Measurements from ENCODE around the gene MORC4.
A peak's percentile ranks its signal among the peaks of the same experiment; 100 is the strongest.

MORC4 gene

DNA sequence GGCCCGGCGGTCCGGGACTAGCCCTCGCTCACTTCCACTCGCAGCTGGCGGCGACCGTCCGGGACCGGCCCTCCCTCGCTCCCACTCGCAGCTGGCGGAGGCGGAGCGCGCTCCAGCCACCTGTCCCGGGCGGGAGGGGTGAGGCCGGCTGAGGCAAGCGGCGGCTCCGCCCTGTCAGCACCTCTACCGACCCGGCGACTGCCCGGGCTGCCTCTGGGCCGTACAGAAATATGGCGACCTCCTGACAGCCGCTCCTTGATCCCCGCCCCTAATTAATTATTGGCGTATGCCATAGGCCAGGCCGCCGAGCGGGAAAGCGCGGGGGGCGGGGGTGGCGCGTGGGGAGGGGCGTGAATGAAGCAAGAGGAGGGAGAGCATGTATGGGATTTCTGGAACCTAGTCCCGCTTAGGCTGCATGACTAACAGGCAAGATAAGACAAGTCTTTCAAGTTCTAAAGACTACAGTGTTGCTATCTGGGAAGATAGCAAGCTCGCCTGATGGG, at the start of gene MORC4:
MORC4 (minus strand) TSS at position 200 of the 503 bp plus-strand sequence. CDS start 243 bp downstream, outside the sequence.
- Histone ChIP-seq H3K4me2 (peak within 1 kb of the TSS; percentile 80), H3K9ac (peak within 1 kb of the TSS; percentile 76), H3K27ac (peak within 1 kb of the TSS; percentile 35; the same call in 1 of the 2 replicates)

GRCh38 chrX:107047622-107048021, 47.6 kb upstream of the MORC4 start:
- Histone ChIP-seq H3K27ac (no peak overlapping the region), H3K9me3 (peaks cover 6% of the 10 kb centered on the region), H3K4me1 (no peaks in the 10 kb centered on the region), H3K36me3 (no peaks in the 10 kb centered on the region), H3K9ac (no peak overlapping the region), H3K4me3 (no peak overlapping the region), H3K27me3 (peaks cover 66% of the 10 kb centered on the region), H4K20me1 (no peaks in the 10 kb centered on the region), H3K4me2 (no peak overlapping the region)
- no peak for TF ChIP-seq Cebpa-rat (IDR thresholded peaks at IDR 0.05)

More for the DNA sequence above, at the start of gene MORC4:
- Histone ChIP-seq H3K27me3 (peaks cover 63% of the 10 kb centered on the region), H3K9me3 (peaks cover 10% of the 10 kb centered on the region), H3K4me3 (peak within 1 kb of the TSS; percentile 74), H4K20me1 (peaks cover 5% of the 10 kb centered on the region; the same call in 1 of the 2 replicates), H3K4me1 (no peaks in the 10 kb centered on the region), H3K36me3 (no peaks in the 10 kb centered on the region)
- TF ChIP-seq Cebpa-rat (IDR thresholded peaks at IDR 0.05): no peak

DNA sequence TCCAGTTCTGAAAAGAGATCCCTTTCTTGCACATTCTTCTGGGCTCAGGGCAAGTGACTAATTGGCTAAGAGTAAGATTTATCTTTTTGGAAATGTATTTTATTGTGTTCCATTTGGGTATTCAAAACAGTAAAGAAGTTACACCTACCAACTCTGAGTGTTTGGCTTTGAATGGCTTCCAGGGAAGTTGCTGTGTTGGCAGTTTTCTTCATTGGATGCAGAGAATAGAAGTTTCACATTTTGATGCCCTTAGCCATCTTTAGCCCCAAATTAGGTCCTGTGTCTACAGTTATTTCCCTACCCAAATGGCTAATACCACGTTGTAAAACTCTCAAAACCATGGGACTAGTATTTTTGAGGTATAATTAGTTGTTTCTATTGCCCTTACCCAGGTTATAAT, 29.7 kb upstream of the MORC4 start:
- no peak for TF ChIP-seq Cebpa-rat (IDR thresholded peaks at IDR 0.05)
- H3K4me2 ChIP-seq: no peak overlapping the region
- no peaks in the 10 kb centered on the region for H4K20me1 ChIP-seq
- H3K36me3 ChIP-seq: no peaks in the 10 kb centered on the region
- no peak overlapping the region for H3K27ac ChIP-seq
- peaks cover 69% of the 10 kb centered on the region for H3K27me3 ChIP-seq
- H3K9me3 ChIP-seq: no peaks in the 10 kb centered on the region
- no peak overlapping the region for H3K4me3 ChIP-seq
- no peak overlapping the region for H3K9ac ChIP-seq
- H3K4me1 ChIP-seq: no peaks in the 10 kb centered on the region

DNA sequence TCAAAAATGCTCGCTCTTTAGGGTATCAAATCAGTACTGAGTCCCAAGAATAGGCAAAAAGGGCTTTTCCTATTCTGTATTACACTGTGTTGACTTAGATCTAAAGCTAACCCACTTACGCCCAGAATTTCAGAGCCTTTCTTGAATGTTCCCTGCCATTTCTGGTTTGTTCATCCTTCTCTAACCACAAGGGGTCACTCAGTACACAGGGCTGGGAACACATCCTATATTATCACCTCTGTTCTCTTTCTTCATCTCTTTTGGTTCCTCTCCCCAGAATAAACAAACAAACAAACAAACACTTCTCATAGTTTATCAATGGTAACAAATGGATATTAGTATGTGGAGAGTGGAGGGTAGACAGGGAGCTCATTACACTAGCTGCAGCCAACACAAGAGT, 25.5 kb upstream of the MORC4 start:
- Histone ChIP-seq H3K27me3 (peaks cover 70% of the 10 kb centered on the region), H3K4me3 (no peak overlapping the region), H3K27ac (no peak overlapping the region), H3K4me1 (no peaks in the 10 kb centered on the region), H3K4me2 (no peak overlapping the region), H3K9ac (no peak overlapping the region), H3K9me3 (no peaks in the 10 kb centered on the region), H4K20me1 (no peaks in the 10 kb centered on the region), H3K36me3 (no peaks in the 10 kb centered on the region)
- no peak for TF ChIP-seq Cebpa-rat (IDR thresholded peaks at IDR 0.05)

- Histone ChIP-seq H3K36me3 (no peaks in the 10 kb centered on the region), H3K4me3 (no peak overlapping the region), H3K9ac (no peak overlapping the region), H3K27ac (no peak overlapping the region), H3K4me1 (no peaks in the 10 kb centered on the region), H4K20me1 (no peaks in the 10 kb centered on the region), H3K9me3 (no peaks in the 10 kb centered on the region), H3K4me2 (no peak overlapping the region), H3K27me3 (peaks cover 70% of the 10 kb centered on the region)
- TF ChIP-seq Cebpa-rat (IDR thresholded peaks at IDR 0.05): no peak
Observed at GRCh38 chrX:107014936-107015335, 14.9 kb upstream of the MORC4 start.

GRCh38 chrX:107008034-107008433, 8.0 kb upstream of the MORC4 start:
- TF ChIP-seq Cebpa-rat (IDR thresholded peaks at IDR 0.05): no peak
- no peaks in the 10 kb centered on the region for H3K9me3 ChIP-seq
- H3K27me3 ChIP-seq: peaks cover 61% of the 10 kb centered on the region
- no peak overlapping the region for H3K9ac ChIP-seq
- H3K4me1 ChIP-seq: no peaks in the 10 kb centered on the region
- H3K4me3 ChIP-seq: no peak overlapping the region
- H3K36me3 ChIP-seq: no peaks in the 10 kb centered on the region
- no peak overlapping the region for H3K4me2 ChIP-seq
- H4K20me1 ChIP-seq: no peaks in the 10 kb centered on the region; the same call in 1 of the 2 replicates
- H3K27ac ChIP-seq: no peak overlapping the region

DNA sequence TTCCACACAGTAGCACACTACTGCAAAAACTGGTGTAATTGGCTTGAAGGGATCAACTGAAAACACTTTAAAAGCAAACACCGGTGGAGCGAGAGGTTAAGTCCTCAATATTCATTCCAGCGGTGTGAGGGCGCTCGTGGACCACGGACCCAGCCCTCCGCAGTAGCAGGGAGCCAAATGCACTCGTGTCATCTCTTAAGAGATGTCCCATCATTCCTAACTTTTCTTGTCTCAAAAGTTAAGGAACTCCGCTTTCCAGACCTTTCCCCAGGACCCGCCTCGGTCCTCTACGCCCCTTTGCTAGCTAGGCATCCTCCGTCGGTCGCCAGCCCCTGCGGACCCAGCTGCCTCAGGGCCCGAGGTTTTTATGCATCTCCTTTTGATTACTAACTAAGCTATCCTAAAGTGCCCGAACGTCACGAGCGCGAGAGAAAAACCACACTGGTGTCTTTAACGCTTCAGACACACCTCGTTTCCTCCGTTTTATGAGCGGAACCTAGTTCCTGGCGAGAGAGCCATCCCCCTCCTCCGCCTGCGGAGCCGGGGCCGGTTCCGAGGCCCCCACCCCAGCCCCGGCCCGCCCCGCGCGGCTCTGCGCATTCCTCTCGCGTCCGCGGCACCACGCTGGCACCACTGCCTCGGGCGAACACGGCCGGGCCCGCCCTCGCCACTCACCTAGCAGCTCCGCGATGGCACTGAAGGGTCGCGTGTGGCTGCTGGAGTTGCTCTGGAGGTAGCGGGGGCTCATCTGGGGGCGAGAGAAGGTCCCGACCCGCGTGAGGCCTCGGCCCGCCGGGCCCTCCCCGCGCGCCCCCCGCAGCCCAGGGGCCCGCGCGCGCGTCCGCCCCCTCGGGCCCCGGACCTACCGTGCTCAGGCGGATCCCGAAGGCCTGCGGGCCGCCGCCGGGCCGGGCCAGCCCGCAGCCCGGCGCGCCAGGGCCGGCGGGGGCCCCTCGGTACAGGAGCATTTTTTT, 723 bp downstream of the MORC4 start:
- Histone ChIP-seq H3K27me3 (peaks cover 57% of the 10 kb centered on the region), H3K4me2 (peak overlapping the region; percentile 80), H4K20me1 (peaks cover 5% of the 10 kb centered on the region; the same call in 1 of the 2 replicates), H3K9ac (peak overlapping the region; percentile 76), H3K27ac (peak overlapping the region; percentile 35; the same call in 1 of the 2 replicates), H3K4me1 (no peaks in the 10 kb centered on the region), H3K36me3 (no peaks in the 10 kb centered on the region), H3K4me3 (peak overlapping the region; percentile 74), H3K9me3 (peaks cover 10% of the 10 kb centered on the region)
- no peak for TF ChIP-seq Cebpa-rat (IDR thresholded peaks at IDR 0.05)

- Histone ChIP-seq H3K4me2 (no peak overlapping the region), H3K4me1 (no peaks in the 10 kb centered on the region), H3K27me3 (peaks cover 57% of the 10 kb centered on the region), H3K27ac (no peak overlapping the region), H4K20me1 (0 out of 2 replicates have a peak, but pooled peaks cover 5% of the 10 kb centered on the region), H3K36me3 (no peaks in the 10 kb centered on the region), H3K9me3 (peaks cover 10% of the 10 kb centered on the region), H3K9ac (no peak overlapping the region), H3K4me3 (no peak overlapping the region)
- no peak for TF ChIP-seq Cebpa-rat (IDR thresholded peaks at IDR 0.05)
Observed at GRCh38 chrX:106997611-106998010, 2.4 kb downstream of the MORC4 start.

DNA sequence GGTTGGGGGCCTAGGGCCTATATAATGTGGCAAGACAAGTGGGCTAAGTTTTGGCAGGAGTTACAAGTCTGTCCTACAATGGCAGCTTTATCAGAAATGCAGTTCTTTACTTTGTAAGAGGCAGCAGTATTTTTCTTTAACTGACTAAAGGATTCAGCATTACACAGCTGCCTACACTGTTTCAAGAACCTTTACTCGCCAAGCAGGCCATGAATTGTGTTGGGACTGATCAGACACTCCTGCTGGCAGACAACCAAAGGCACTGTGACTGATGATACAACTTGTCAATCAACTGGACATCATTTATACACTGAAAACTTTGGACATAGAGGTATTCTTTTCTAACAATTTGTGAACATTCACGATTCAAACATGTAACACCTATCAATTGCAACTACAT, 4.3 kb downstream of the MORC4 start:
- no peak overlapping the region for H3K4me2 ChIP-seq
- TF ChIP-seq Cebpa-rat (IDR thresholded peaks at IDR 0.05): no peak
- H3K9ac ChIP-seq: no peak overlapping the region
- H3K4me3 ChIP-seq: no peak overlapping the region
- no peak overlapping the region for H3K27ac ChIP-seq
- H4K20me1 ChIP-seq: 0 out of 2 replicates have a peak, but pooled peaks cover 5% of the 10 kb centered on the region
- peaks cover 70% of the 10 kb centered on the region for H3K27me3 ChIP-seq
- no peaks in the 10 kb centered on the region for H3K36me3 ChIP-seq
- peaks cover 10% of the 10 kb centered on the region for H3K9me3 ChIP-seq
- H3K4me1 ChIP-seq: no peaks in the 10 kb centered on the region

GRCh38 chrX:106987488-106987887, 12.5 kb downstream of the MORC4 start:
- peaks cover 4% of the 10 kb centered on the region; the same call in 1 of the 2 replicates for H4K20me1 ChIP-seq
- no peak overlapping the region for H3K4me3 ChIP-seq
- H3K27ac ChIP-seq: no peak overlapping the region
- no peak overlapping the region for H3K4me2 ChIP-seq
- H3K9me3 ChIP-seq: no peaks in the 10 kb centered on the region
- H3K9ac ChIP-seq: no peak overlapping the region
- H3K4me1 ChIP-seq: no peaks in the 10 kb centered on the region
- no peak for TF ChIP-seq Cebpa-rat (IDR thresholded peaks at IDR 0.05)
- H3K27me3 ChIP-seq: peaks cover 73% of the 10 kb centered on the region
- H3K36me3 ChIP-seq: no peaks in the 10 kb centered on the region

All from BLaER1 (cell line).